ACC112 (cell line): ENCODE measurements around the gene C11orf98.
A peak's percentile ranks its signal among the peaks of the same experiment; 100 is the strongest.
"Not testable (repeated sequence)": the region's sequence is repeated elsewhere in the genome, so short reads cannot be mapped to it uniquely, and the experiment has no call there.

Source experiments
- H2AFZ ChIP-seq: fragments of 200-600 bp; sonication (generic); one replicate; pipeline ENCODE4 v1.6.0; 2017; ENCODE audit warnings: antibody characterized with exemption, low read length; ENCODE audit not compliant: unreplicated experiment
- H3K27ac ChIP-seq: fragments of 200-600 bp; sonication (generic); 2 replicates; pipeline ENCODE4 v1.5.1; 2014; ENCODE audit warnings: low read depth, mild to moderate bottlenecking, antibody characterized with exemption, low read length, moderate library complexity
- H3K27me3 ChIP-seq: fragments of 200-600 bp; sonication (generic); 2 replicates; pipeline ENCODE4 v1.6.1; 2014; ENCODE audit warnings: mild to moderate bottlenecking, antibody characterized with exemption, low read length, moderate library complexity, mixed read lengths; ENCODE audit not compliant: insufficient read depth
- H3K36me3 ChIP-seq: fragments of 200-600 bp; sonication (generic); 2 replicates; pipeline ENCODE4 v1.6.1; 2016; ENCODE audit warnings: mild to moderate bottlenecking, antibody characterized with exemption, low read length, moderate library complexity, mixed read lengths; ENCODE audit not compliant: insufficient read depth
- H3K4me1 ChIP-seq: fragments of 200-600 bp; sonication (generic); one replicate; pipeline ENCODE4 v1.6.1; 2016; ENCODE audit warnings: low read length, mixed read lengths; ENCODE audit not compliant: insufficient read depth, unreplicated experiment, control insufficient read depth
- H3K4me3 ChIP-seq: fragments of 200-600 bp; sonication (generic); 2 replicates; pipeline ENCODE4 v1.5.1; 2014; ENCODE audit warnings: mild to moderate bottlenecking, low read depth, low read length
- H3K79me2 ChIP-seq: fragments of 200-600 bp; sonication (generic); one replicate; pipeline ENCODE4 v1.6.0; 2016; ENCODE audit warnings: low read length; ENCODE audit not compliant: control insufficient read depth, unreplicated experiment, insufficient read depth

The C11orf98 gene

GRCh38 chr11:62705880-62706849 is 41.2 kb upstream of the C11orf98 start:
- Histone ChIP-seq H3K4me3 (peak overlapping the region; percentile 75), H3K27me3 (no peaks in the 10 kb centered on the region), H3K4me1 (peaks cover 27% of the 10 kb centered on the region), H2AFZ (peak overlapping the region; percentile 30), H3K27ac (peak overlapping the region; percentile 66), H3K36me3 (peaks cover 16% of the 10 kb centered on the region), H3K79me2 (no peaks in the 10 kb centered on the region)

DNA sequence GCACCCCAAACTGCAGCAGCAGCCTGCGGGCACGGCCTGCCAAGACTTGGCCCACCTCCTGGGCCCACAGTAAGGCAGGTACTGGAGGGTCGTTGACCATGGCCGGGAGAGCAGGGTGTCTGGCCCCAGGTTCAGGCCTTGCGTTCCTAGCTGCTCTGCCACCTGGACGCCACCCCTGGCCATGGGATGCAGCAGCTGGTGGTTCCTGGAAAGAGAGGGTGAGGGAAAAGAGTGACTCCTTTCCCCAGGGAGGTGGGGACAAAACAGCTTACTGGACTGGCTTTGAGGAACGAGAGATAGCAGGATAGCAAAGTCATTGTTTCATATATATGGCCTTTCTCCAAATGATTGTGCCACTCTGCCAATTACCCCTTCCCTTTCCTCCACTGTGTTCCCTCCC is 40.4 kb upstream of the C11orf98 start:
- peaks cover 26% of the 10 kb centered on the region for H3K4me1 ChIP-seq
- peaks cover 15% of the 10 kb centered on the region for H3K36me3 ChIP-seq
- H3K4me3 ChIP-seq = peak overlapping the region; percentile 75
- peak overlapping the region; percentile 66 for H3K27ac ChIP-seq
- H2AFZ ChIP-seq = peak overlapping the region; percentile 30
- H3K79me2 ChIP-seq = no peaks in the 10 kb centered on the region
- H3K27me3 ChIP-seq = no peaks in the 10 kb centered on the region

DNA sequence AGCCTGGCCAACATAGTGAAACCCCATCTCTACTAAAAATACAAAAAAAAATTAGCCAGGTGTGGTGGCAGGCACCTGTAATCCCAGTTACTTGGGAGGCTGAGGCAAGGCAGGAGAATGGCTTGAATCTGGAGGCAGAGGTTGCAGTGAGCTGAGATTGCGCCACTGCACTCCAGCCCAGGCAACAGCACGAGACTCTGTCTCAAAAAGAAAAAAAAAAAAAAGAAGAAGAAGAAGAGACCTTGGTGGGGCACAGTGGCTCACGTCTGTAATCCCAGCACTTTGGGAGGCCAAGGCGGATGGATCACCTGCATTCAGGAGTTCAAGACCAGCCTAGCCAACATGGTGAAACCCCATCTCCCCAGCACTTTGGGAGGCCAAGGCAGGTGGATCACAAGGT is 38.9 kb upstream of the C11orf98 start:
- not testable (repeated sequence) for H3K79me2 ChIP-seq

GRCh38 chr11:62702246-62702645 is 37.2 kb upstream of the C11orf98 start:
- H3K4me1 ChIP-seq = peaks cover 12% of the 10 kb centered on the region
- H3K79me2 ChIP-seq = no peaks in the 10 kb centered on the region

More for the DNA sequence above, 38.9 kb upstream of the C11orf98 start:
- H3K27me3 ChIP-seq, H3K4me3 ChIP-seq, H2AFZ ChIP-seq, H3K27ac ChIP-seq: not testable (repeated sequence)
- Histone ChIP-seq H3K36me3 (peaks cover 12% of the 10 kb centered on the region), H3K4me1 (peaks cover 17% of the 10 kb centered on the region)

DNA sequence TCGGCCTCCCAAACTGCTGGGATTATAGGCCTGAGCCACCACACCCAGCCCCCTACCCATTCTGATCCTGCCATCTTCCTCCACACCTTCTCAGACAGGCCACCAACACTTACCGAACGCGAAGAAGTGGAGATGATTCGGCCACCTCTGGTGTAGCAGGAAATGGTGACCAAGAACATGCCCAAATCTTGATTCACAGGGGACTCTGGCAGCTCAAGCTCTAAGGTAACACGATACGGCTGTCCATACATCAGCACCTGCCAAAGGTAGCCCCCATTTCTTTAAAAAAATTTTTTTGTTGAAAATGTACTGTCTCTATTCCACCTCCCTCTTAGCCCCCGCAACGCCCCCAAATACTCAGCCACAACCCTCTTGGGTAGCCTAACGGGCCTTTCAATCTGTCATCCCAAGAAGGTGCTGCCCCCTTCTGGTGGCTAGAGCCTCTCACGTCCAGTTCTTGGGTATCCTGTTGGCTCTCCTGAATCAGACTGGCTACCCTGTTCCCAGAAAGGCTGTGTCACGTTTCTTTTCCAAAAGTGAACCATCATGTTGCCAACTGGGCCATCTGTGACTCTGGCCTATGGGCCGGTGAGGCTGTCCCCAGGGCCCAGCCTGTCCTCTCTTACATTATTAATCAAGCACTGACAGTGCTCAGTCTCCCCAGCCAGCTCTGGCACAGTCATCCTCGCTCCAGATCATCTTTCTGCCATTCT is 29.6 kb upstream of the C11orf98 start:
- Histone ChIP-seq H3K36me3 (peaks cover 15% of the 10 kb centered on the region; the same call in 1 of the 2 replicates), H3K4me1 (peaks cover 8% of the 10 kb centered on the region), H3K27me3 (no peaks in the 10 kb centered on the region), H3K4me3 (no peak overlapping the region), H3K27ac (peak overlapping the region; percentile 38; the same call in 1 of the 2 replicates), H2AFZ (no peak overlapping the region), H3K79me2 (no peaks in the 10 kb centered on the region)

More at GRCh38 chr11:62702246-62702645, 37.2 kb upstream of the C11orf98 start:
- Histone ChIP-seq H3K27ac (no peak overlapping the region), H3K36me3 (peaks cover 12% of the 10 kb centered on the region), H3K4me3 (no peak overlapping the region), H3K27me3 (no peaks in the 10 kb centered on the region), H2AFZ (no peak overlapping the region)

DNA sequence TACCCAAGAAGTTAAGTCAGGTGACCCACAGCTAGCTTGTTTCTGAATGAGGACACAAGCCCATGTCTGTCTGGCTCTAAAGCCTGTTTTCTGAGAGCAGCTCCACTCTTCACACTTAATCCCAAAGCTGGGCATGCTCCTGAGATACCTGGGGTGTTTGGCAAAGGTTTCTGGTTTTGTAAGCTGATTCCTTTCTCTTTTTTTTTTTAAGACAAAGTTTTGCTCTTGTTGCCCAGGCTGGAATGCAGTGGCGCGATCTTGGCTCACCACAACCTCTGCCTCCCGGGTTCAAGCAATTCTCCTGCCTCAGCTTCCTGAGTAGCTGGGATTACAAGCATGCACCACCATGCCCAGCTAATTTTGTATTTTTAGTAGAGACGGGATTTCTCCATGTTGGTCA is 28.6 kb upstream of the C11orf98 start:
- peaks cover 15% of the 10 kb centered on the region; the same call in 1 of the 2 replicates for H3K36me3 ChIP-seq
- H3K27me3 ChIP-seq = not testable (repeated sequence)

GRCh38 chr11:62689421-62690183 is 24.6 kb upstream of the C11orf98 start, which contains the start of gene LRRN4CL:
Gene LRRN4CL, minus strand, starts transcription at chr11:62689530. Its CDS starts 1,022 bp downstream, at chr11:62688508.
- H3K36me3 ChIP-seq = peaks cover 15% of the 10 kb centered on the region; the same call in 1 of the 2 replicates
- no peaks in the 10 kb centered on the region for H3K27me3 ChIP-seq
- no peaks in the 10 kb centered on the region for H3K79me2 ChIP-seq
- H3K4me1 ChIP-seq = peaks cover 15% of the 10 kb centered on the region
- no peak within 1 kb of the TSS for H2AFZ ChIP-seq
- H3K27ac ChIP-seq = peak within 1 kb of the TSS; percentile 16; the same call in 1 of the 2 replicates
- H3K4me3 ChIP-seq = peak within 1 kb of the TSS; percentile 9; the same call in 1 of the 2 replicates

More for the DNA sequence above, 28.6 kb upstream of the C11orf98 start:
- peaks cover 15% of the 10 kb centered on the region for H3K4me1 ChIP-seq
- not testable (repeated sequence) for H3K79me2 ChIP-seq, H2AFZ ChIP-seq, H3K4me3 ChIP-seq, H3K27ac ChIP-seq

DNA sequence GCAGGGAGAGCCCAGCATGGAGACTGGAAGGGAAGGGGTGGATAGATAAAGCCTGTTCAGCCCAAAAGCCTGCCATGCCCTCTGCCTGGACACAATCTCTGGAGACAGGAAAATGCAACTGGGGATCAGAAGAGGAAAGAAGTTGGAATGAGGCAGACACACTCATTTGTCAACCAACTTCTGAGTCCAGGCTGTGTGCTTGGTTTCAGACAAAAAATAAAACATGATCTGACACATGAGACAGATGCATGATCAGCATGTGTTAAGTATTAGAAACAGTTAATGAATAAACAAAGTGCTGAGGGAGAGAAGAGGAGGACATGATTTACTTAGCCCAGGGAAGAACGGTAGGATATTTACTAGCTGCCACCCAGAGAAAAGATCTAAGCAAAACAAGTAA is 23.5 kb upstream of the C11orf98 start:
- Histone ChIP-seq H2AFZ (no peak overlapping the region), H3K79me2 (no peaks in the 10 kb centered on the region), H3K4me3 (no peak overlapping the region), H3K27me3 (no peaks in the 10 kb centered on the region), H3K4me1 (peaks cover 15% of the 10 kb centered on the region), H3K27ac (no peak overlapping the region), H3K36me3 (peaks cover 15% of the 10 kb centered on the region; the same call in 1 of the 2 replicates)

DNA sequence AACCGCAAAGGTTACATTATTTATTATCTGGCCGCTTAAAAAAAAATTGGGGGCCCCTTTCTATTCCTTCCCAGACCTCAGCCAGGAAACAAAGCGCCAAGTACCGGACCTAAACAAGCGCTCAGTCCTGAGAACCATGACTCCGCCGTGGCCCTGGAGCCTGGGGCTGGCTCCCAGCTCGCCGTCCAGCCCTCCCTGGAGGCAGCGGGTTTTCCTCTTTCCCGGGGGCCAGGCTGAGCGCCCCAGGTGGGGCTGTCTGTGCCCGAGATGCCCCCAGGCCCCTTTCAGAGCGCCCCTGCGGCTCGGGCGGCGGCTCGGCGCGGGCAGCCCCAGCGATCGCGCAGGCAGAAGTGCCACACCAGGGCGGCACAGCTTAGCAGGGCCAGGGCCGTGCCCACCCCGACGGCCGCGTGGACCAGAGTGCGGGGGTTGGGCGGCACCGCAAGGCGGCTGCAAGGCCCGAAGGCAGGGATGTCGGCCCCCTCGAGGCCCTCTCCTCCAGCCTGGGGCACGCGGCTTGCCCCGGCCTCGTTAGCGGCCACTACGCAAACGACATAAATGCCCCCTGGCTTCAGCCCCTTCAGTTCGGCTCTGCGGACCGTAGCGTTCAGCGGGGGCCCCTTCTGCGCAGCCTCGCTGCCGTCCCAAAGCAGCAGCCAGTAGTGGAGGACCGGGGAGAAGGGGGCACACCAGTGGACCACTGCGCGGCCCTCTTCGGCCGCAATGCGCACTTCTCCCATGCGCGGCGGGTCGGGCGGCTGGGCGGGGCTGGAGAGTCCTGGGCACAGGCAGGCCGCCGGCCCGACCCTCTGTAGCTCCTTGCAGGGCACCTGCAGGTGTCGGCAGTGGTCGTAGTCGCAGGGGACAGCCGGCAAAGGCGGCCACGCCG is 22.7 kb upstream of the C11orf98 start:
- no peak overlapping the region for H3K4me3 ChIP-seq
- H2AFZ ChIP-seq = no peak overlapping the region
- peaks cover 12% of the 10 kb centered on the region; the same call in 1 of the 2 replicates for H3K36me3 ChIP-seq
- peaks cover 15% of the 10 kb centered on the region for H3K4me1 ChIP-seq
- no peaks in the 10 kb centered on the region for H3K27me3 ChIP-seq
- no peak overlapping the region for H3K27ac ChIP-seq
- H3K79me2 ChIP-seq = no peaks in the 10 kb centered on the region
